OCI-LY7 (cell line): ENCODE results near the gene ANXA3.

Experiments used
- EZH2phosphoT487 ChIP-seq: fragments of 200-600 bp; sonication (generic); IDR thresholded peaks from 2 replicates; pipeline ENCODE4 v1.6.1; 2018; ENCODE audit warnings: low read depth, borderline replicate concordance, mild to moderate bottlenecking, mixed run types, antibody characterized with exemption, low read length, moderate library complexity, mixed read lengths
- TF ChIP-seq, protein P1 (sequence below): fragments of 200-600 bp; sonication (generic); conservative IDR thresholded peaks from 2 replicates; pipeline ENCODE4 v1.5.1; 2014; ENCODE audit warnings: mild to moderate bottlenecking, antibody characterized with exemption, low read length, moderate library complexity, mixed read lengths

DNA sequence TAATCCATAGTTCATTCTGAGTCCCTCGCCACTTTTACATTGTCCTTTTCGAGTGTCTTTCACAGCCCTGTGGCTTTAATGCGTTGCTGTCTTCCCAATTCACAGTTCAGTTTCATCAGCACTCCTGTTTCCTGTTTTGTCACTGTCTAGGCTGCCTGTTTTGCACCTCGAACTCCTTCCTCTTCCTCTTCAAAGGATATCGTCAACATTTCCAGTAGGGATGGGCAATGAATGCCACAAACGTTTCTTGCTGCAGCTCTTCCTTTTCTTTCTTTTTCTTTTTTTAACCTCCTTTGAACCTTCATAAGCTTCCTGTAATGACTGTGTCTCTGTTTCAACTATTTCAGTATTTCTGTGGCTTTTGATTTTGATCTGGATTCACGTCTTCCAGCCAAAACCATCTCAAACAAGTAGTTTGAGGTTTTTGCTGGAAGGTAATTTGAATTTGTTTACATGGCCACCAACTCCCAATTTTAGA is 105.4 kb downstream of the ANXA3 start:
- TF ChIP-seq, protein P1, sequence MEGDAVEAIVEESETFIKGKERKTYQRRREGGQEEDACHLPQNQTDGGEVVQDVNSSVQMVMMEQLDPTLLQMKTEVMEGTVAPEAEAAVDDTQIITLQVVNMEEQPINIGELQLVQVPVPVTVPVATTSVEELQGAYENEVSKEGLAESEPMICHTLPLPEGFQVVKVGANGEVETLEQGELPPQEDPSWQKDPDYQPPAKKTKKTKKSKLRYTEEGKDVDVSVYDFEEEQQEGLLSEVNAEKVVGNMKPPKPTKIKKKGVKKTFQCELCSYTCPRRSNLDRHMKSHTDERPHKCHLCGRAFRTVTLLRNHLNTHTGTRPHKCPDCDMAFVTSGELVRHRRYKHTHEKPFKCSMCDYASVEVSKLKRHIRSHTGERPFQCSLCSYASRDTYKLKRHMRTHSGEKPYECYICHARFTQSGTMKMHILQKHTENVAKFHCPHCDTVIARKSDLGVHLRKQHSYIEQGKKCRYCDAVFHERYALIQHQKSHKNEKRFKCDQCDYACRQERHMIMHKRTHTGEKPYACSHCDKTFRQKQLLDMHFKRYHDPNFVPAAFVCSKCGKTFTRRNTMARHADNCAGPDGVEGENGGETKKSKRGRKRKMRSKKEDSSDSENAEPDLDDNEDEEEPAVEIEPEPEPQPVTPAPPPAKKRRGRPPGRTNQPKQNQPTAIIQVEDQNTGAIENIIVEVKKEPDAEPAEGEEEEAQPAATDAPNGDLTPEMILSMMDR = no peak
- TF ChIP-seq EZH2phosphoT487 = no peak
